DOHH2 (cell line): ENCODE results near the gene SERTAD4.

Source experiments
- EZH2phosphoT487 ChIP-seq: fragments of 200-600 bp; sonication (generic); IDR thresholded peaks from 2 replicates; pipeline ENCODE4 v1.6.1; 2017; ENCODE audit warnings: borderline replicate concordance, mild to moderate bottlenecking, antibody characterized with exemption, low read length, moderate library complexity, mixed read lengths
- TF ChIP-seq, protein P1 (sequence below): fragments of 200-600 bp; sonication (generic); IDR thresholded peaks from one replicate; pipeline ENCODE4 v1.5.1; 2014; ENCODE audit warnings: antibody characterized with exemption, mild to moderate bottlenecking, low read depth, low read length; ENCODE audit not compliant: poor library complexity, severe bottlenecking

DNA sequence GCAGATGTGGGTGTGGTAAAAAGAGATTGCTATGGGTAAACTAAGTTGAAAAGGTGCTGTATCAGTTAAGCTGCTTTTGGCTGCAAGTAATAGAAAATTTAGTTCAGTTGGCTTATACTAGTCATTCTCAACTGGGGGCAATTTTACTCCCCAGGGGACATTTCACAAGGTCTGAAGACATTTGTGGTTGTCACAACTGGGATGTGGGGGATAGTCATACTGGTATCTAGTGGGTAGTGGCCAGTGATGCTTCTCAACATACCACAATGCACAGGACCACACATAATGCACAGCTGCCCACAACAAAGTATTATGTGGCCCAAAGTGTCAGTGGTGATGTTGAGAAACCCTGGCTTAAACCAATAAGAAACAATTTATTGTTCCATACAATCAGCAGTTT, 31.4 kb downstream of the SERTAD4 start:
- TF ChIP-seq, protein P1, sequence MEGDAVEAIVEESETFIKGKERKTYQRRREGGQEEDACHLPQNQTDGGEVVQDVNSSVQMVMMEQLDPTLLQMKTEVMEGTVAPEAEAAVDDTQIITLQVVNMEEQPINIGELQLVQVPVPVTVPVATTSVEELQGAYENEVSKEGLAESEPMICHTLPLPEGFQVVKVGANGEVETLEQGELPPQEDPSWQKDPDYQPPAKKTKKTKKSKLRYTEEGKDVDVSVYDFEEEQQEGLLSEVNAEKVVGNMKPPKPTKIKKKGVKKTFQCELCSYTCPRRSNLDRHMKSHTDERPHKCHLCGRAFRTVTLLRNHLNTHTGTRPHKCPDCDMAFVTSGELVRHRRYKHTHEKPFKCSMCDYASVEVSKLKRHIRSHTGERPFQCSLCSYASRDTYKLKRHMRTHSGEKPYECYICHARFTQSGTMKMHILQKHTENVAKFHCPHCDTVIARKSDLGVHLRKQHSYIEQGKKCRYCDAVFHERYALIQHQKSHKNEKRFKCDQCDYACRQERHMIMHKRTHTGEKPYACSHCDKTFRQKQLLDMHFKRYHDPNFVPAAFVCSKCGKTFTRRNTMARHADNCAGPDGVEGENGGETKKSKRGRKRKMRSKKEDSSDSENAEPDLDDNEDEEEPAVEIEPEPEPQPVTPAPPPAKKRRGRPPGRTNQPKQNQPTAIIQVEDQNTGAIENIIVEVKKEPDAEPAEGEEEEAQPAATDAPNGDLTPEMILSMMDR: no peak
- no peak for TF ChIP-seq EZH2phosphoT487
